GM10248 (cell line): ENCODE data around the gene GDF10.

ENCODE experiments used
- CTCF ChIA-PET: fragments of 300-600 bp; sonication (Branson Sonifier 250); formaldehyde crosslinking; extraction: SDS; loops from one replicate; lab custom pipeline; 2021; ENCODE audit warnings: antibody characterized with exemption; lab: Yijun Ruan, JAX
- POLR2A ChIA-PET: fragments of 350-650 bp; sonication (Branson Sonifier 250); formaldehyde crosslinking; extraction: SDS; loops from one replicate; lab custom pipeline; 2020; ENCODE audit warnings: antibody characterized with exemption; lab: Yijun Ruan, JAX
- DNase-seq: peaks from one replicate; pipeline ENCODE4 v3.0.0; 2012; ENCODE audit errors: extremely low spot score
- CTCF ChIP-seq: IDR thresholded peaks from 2 replicates; pipeline ENCODE4 v1.5.1; 2012; ENCODE audit warnings: mild to moderate bottlenecking, low read depth; ENCODE audit errors: extremely low read depth, missing control alignments, control extremely low read depth

The GDF10 gene

DNA sequence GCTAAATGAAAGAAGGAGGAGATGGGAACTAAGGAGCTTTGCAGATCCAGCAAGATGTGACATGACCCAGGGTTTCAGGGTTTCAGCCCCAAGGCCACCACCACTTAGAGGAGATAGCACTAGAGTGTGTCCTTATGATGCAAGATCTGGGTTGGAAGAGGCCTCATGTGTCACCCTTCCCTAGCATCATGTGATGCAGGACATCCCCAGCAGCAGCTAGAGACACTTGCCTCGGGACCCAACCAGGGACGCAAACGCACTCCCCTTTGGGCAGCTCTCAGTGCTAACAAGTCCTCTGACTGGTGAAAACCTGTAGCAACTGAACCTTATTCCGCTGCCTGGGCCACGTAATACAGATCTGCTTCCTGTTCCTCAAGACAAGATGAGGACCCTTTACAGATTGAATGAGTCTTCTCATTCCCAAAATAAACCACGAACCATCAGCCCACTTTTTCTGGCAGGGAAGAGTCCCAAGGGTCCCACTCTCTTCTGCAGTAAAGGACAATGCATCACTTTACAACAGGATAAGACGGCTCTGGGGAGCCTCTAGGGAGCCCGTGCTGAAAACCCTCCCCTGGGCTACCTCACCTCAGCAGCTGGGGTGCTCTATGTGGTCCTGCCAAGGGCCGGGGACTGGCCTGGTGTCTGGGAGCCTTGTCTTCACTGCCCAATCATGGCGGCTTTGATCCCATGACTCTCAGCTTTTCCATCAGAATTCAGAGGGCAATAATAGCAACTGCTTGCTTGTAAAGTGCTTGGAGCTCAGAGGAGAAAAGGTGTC, 44.8 kb upstream of the GDF10 start:
- POLR2A ChIA-PET, result no interaction called here
- no peak for DNase-seq
- CTCF ChIA-PET, result interaction anchor here (0.7 to 1.5 kb wide), 2 partner anchors 14 to 24 kb away, joined by 3 read pairs; no protein-coding TSS in a partner anchor
- TF ChIP-seq CTCF, result no peak

- DNase-seq, result no peak
- TF ChIP-seq CTCF, result no peak
- POLR2A ChIA-PET, result no interaction called here
- CTCF ChIA-PET, result interaction anchor here (0.7 kb wide), 1 partner anchor 23 kb away, joined by 3 read pairs; no protein-coding TSS in a partner anchor
These were observed 44.1 kb upstream of the GDF10 start for GRCh38 chr10:47255866-47256265.

DNA sequence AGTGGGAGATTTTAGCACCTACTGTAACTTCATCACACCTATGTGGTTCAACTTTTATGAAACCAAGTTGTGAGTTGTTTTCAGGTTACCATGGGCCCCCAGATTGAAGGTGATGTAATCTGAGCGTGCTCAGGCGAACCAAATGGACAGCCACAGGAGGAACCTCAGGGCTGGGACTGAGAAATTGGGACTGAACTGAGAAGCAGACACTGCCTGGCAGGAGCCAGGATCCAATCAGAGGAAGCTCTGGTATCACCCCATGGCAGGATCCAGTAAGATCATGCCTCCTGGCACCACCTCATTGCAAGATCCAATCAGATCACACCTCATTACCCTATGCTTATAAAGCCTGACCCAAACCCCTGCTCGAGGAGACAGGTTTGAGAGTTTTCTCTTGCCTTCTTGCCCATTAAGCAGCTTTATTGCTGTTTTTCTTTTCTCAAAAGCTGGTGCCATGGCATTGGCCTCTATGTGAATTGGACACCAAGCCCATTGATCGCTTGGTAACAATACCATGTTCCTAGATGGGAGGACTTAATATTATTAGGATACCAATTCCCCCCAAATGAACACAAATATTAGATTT, 43.2 kb upstream of the GDF10 start:
- TF ChIP-seq CTCF, result no peak
- ChIA-PET CTCF (no interaction called here), POLR2A (no interaction called here)
- DNase-seq, result no peak

DNA sequence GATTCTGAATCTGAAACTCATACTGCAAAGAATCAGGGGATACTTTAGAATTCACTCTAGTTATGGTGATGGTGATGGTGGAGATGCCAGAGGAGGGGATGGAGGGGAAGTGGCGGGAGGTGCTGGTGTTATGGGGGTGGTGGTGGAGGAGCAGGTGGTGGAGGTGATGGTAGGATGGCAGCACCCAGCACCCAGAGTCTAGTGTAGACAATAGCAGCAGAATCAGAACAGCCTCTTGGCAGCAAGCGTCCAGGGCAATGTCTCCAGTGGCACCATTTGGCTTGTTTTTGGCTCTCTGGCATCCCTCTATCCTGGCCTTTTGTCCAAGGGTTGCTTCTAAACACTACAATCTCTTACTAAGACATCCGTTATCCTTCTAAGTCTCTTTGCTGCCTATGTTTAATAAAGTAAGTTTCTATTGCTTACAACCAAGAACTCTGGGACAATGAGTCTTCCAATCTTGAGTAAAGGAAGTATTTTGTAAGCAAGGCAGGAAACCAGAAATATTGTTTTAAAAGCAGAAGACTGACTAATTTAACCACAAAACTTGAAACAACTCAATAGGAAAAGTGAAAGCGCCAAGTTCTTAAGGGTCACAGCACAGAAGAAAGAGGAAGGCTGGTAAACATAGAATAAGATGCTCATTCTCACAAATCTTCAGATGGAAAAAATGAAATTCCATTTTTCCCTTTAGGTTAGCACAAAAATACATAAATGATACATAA, 42.4 kb upstream of the GDF10 start:
- ChIA-PET CTCF (no interaction called here), POLR2A (no interaction called here)
- TF ChIP-seq CTCF, result no peak
- no peak for DNase-seq

DNA sequence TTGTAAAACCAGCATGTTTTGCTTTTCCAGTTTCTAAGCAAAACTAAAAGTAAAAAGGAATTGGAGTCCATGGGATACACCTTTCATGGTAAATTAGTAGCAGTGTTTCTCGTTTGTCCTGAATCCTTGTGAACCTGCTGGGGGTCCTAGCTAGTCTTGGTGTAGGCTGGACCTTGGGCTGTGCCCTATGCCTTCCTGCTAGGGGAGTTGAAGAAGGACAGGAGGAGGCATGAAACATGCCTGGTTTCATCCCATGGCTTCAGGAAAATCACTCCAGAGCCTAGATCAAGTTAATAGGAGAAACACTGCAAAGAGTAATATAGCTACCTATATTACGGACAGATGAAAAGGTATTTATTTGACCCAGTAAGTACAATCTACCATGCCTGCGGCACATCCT, 41.1 kb upstream of the GDF10 start:
- DNase-seq, result no peak
- ChIA-PET CTCF (interaction anchor here (1.0 to 1.1 kb wide), 2 partner anchors 9 to 211 kb away, joined by 3 read pairs; no protein-coding TSS in a partner anchor), POLR2A (no interaction called here)
- TF ChIP-seq CTCF, result no peak

DNA sequence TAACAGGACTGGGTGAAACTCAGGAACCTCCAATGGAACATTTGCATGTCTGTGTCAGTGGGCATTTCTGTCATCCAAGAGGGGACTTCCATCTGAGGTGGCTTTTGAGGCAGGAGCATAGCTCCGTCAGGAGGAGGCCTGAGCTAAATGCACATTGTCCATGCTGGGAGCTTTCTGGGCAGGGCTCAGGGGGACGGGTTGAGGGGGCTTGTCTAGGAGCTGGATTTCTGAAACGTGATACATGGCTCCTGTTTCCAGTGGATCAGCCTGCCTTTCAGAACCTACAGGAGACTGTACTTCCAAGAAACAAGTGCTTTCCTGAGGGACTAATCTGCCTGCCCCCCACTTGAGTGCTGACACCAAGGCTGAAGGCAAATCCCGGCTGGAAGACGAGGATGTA, 40.5 kb upstream of the GDF10 start:
- TF ChIP-seq CTCF, result no peak
- ChIA-PET POLR2A (no interaction called here), CTCF (interaction anchor here (1.0 to 1.1 kb wide), 2 partner anchors 9 to 212 kb away, joined by 3 read pairs; no protein-coding TSS in a partner anchor)
- DNase-seq, result no peak
